OCI-LY1 (cell line): ENCODE measurements around the gene SUSD1.

Experiments used
- EZH2 ChIP-seq: fragments of 200-600 bp; sonication (generic), shearing (Covaris generic); IDR thresholded peaks from 2 replicates; pipeline ENCODE4 v1.8.0; 2017; ENCODE audit warnings: borderline replicate concordance, mixed run types, mild to moderate bottlenecking, antibody characterized with exemption, low read length, moderate library complexity, mixed read lengths
- TF ChIP-seq, protein P1 (sequence below): fragments of 200-600 bp; sonication (generic), shearing (Covaris generic); IDR thresholded peaks from 2 replicates; pipeline ENCODE4 v1.5.1; 2017; ENCODE audit warnings: mild to moderate bottlenecking, antibody characterized with exemption, low read length, moderate library complexity, mixed read lengths

DNA sequence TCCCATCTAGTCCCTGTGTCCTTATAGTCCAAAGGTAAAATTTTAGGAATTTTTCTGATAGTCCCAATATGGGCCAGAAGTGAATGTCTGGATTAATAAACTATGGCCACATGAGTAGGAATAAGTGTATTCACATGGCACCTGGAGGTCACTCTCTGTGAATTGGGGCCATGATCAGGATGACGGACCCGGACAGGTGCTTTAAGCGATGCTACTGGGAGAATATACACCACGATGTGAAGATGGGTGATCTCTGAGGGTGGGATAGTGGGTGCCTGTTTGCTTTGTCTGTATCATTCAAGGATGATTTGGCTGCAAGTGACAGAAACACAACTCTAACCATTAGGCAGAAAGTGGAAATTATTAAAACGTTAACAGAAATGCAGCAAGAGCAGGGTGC lies 177.3 kb downstream of the SUSD1 start:
- no peak for TF ChIP-seq EZH2
- TF ChIP-seq, protein P1, sequence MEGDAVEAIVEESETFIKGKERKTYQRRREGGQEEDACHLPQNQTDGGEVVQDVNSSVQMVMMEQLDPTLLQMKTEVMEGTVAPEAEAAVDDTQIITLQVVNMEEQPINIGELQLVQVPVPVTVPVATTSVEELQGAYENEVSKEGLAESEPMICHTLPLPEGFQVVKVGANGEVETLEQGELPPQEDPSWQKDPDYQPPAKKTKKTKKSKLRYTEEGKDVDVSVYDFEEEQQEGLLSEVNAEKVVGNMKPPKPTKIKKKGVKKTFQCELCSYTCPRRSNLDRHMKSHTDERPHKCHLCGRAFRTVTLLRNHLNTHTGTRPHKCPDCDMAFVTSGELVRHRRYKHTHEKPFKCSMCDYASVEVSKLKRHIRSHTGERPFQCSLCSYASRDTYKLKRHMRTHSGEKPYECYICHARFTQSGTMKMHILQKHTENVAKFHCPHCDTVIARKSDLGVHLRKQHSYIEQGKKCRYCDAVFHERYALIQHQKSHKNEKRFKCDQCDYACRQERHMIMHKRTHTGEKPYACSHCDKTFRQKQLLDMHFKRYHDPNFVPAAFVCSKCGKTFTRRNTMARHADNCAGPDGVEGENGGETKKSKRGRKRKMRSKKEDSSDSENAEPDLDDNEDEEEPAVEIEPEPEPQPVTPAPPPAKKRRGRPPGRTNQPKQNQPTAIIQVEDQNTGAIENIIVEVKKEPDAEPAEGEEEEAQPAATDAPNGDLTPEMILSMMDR, result no peak
